Measurements from ENCODE around the gene ZSCAN18.
"Not testable (repeated sequence)": the region's sequence is repeated elsewhere in the genome, so short reads cannot be mapped to it uniquely, and the experiment has no call there.

The ZSCAN18 gene

GRCh38 chr19:58097781-58098681, at the start of gene ZSCAN18:
Gene ZSCAN18, minus strand, starts transcription at chr19:58098231. Its CDS starts 7,964 bp downstream, at chr19:58090267.
- peak; percentile 97 for DNase-seq (ENCODE audit: low read depth)

GRCh38 chr19:58147475-58147874, 49.4 kb upstream of the ZSCAN18 start:
- DNase-seq (ENCODE audit: low read depth) = not testable (repeated sequence)

- no peak for DNase-seq (ENCODE audit: low read depth)
Observed at GRCh38 chr19:58145849-58146248, 47.8 kb upstream of the ZSCAN18 start.

- no peak for DNase-seq (ENCODE audit: low read depth)
Observed at GRCh38 chr19:58134244-58134643, 36.2 kb upstream of the ZSCAN18 start.

GRCh38 chr19:58129284-58129683, 31.3 kb upstream of the ZSCAN18 start:
- DNase-seq (ENCODE audit: low read depth) = no peak

GRCh38 chr19:58128041-58128685, 30.1 kb upstream of the ZSCAN18 start:
- no peak for DNase-seq (ENCODE audit: low read depth)

- no peak for DNase-seq (ENCODE audit: low read depth)
Observed at GRCh38 chr19:58123354-58123753, 25.3 kb upstream of the ZSCAN18 start.

GRCh38 chr19:58118979-58119733, 21.1 kb upstream of the ZSCAN18 start:
- DNase-seq (ENCODE audit: low read depth) = no peak

GRCh38 chr19:58117841-58118575, 20.0 kb upstream of the ZSCAN18 start:
- DNase-seq (ENCODE audit: low read depth) = no peak

- DNase-seq (ENCODE audit: low read depth) = no peak
Observed at GRCh38 chr19:58108546-58108817, 10.5 kb upstream of the ZSCAN18 start.

- no peak for DNase-seq (ENCODE audit: low read depth)
Observed at GRCh38 chr19:58107778-58108545, 9.9 kb upstream of the ZSCAN18 start.

- no peak for DNase-seq (ENCODE audit: low read depth)
Observed at GRCh38 chr19:58098682-58098998, 609 bp upstream of the ZSCAN18 start.

- no peak for DNase-seq (ENCODE audit: low read depth)
Observed at GRCh38 chr19:58097349-58097748, 682 bp downstream of the ZSCAN18 start.

- no peak for DNase-seq (ENCODE audit: low read depth)
Observed at GRCh38 chr19:58096884-58097283, 1.1 kb downstream of the ZSCAN18 start.

- no peak for DNase-seq (ENCODE audit: low read depth)
Observed at GRCh38 chr19:58095328-58095727, 2.7 kb downstream of the ZSCAN18 start.

GRCh38 chr19:58093071-58093470, 5.0 kb downstream of the ZSCAN18 start:
- DNase-seq (ENCODE audit: low read depth) = no peak

- DNase-seq (ENCODE audit: low read depth) = no peak
Observed at GRCh38 chr19:58091251-58091995, 6.6 kb downstream of the ZSCAN18 start.

GRCh38 chr19:58089846-58090245, 8.2 kb downstream of the ZSCAN18 start:
- no peak for DNase-seq (ENCODE audit: low read depth)

- no peak for DNase-seq (ENCODE audit: low read depth)
Observed at GRCh38 chr19:58088521-58089052, 9.4 kb downstream of the ZSCAN18 start.

Data from fibroblast of gingiva (primary cell).